Transverse colon (tissue), 4 donors: ENCODE data around the gene PCP4L1.

Experiments used
- POLR2A ChIP-seq: fragments of 450-650 bp; IDR thresholded peaks from one replicate; pipeline ENCODE4 v1.6.1; 2016; ENCODE audit warnings: antibody characterized with exemption, mild to moderate bottlenecking, moderate library complexity
- POLR2AphosphoS5 ChIP-seq, 3 donors: sonication (generic); formaldehyde crosslinking; IDR thresholded peaks; one replicate each; pipeline ENCODE4 v1.6.1; 2016; ENCODE audit warnings: antibody characterized with exemption in 3 of 3
- TF ChIP-seq, protein P1 (sequence below), 5 experiments: fragments of 200-600 bp in 3 of 5; fragments of 450-650 bp in 2 of 5; sonication (generic) in 3 of 5; IDR thresholded peaks; 1 replicate in 2 of 5; 2 replicates in 3 of 5; pipeline ENCODE4 v1.5.1; 2016 to 2017; ENCODE audit warnings: antibody characterized with exemption in 5 of 5, inconsistent platforms in 3 of 5, mild to moderate bottlenecking in 2 of 5, moderate library complexity in 1 of 5

DNA sequence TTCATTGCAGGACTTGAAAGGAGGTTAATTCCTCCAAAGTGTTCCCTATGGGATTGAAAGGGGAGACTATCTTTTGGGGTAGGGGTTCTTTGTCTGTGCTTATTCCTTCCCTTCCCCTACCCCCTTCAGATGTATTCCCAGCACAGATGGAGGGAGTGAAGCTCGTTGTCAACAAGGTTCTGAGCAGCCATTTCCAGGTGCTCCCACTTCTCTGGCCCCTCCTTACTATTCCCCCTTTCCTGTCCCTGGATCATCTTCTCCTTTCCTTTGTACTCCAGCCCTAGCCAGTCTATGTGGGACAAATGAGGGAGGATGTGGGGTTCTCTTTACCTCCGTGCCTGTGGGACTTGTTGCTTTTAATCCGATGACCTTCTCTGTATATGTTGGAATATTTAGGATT lies 31.8 kb upstream of the PCP4L1 start:
- TF ChIP-seq POLR2AphosphoS5 (IDR thresholded peaks at IDR 0.05), result no peak
- TF ChIP-seq, protein P1, sequence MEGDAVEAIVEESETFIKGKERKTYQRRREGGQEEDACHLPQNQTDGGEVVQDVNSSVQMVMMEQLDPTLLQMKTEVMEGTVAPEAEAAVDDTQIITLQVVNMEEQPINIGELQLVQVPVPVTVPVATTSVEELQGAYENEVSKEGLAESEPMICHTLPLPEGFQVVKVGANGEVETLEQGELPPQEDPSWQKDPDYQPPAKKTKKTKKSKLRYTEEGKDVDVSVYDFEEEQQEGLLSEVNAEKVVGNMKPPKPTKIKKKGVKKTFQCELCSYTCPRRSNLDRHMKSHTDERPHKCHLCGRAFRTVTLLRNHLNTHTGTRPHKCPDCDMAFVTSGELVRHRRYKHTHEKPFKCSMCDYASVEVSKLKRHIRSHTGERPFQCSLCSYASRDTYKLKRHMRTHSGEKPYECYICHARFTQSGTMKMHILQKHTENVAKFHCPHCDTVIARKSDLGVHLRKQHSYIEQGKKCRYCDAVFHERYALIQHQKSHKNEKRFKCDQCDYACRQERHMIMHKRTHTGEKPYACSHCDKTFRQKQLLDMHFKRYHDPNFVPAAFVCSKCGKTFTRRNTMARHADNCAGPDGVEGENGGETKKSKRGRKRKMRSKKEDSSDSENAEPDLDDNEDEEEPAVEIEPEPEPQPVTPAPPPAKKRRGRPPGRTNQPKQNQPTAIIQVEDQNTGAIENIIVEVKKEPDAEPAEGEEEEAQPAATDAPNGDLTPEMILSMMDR (IDR thresholded peaks at IDR 0.05), result no peak
- TF ChIP-seq POLR2A, result no peak
